Body of pancreas (tissue), 4 donors: Measurements from ENCODE around the gene NR3C2. TPM values are rescaled to one million over a fixed set of nuclear protein-coding genes. Genes with fewer than 3 reads are reported as not detected.

Experiments used
- ATAC-seq: fragments of 150-250 bp; one replicate; pipeline ENCODE4 v1.9.1; 2016
- DNase-seq, 4 donors: peaks; one replicate each; pipeline ENCODE4 v3.0.0-alpha.2; 2019
- H3K27ac ChIP-seq, 4 donors: fragments of 200-600 bp; sonication (generic); 1 replicate in 3 of 4; 2 replicates in 1 of 4; pipeline versions ENCODE4 v1.5.1 to v1.6.1; 2016 to 2019; ENCODE audit warnings: mild to moderate bottlenecking in 1 of 4, mixed read lengths in 1 of 4, moderate library complexity in 1 of 4
- H3K27me3 ChIP-seq, 2 donors: fragments of 200-600 bp; sonication (generic); one replicate each; pipeline ENCODE4 v1.6.0; 2016; ENCODE audit warnings: mild to moderate bottlenecking in 1 of 2
- H3K36me3 ChIP-seq, 2 donors: fragments of 200-600 bp; sonication (generic); replicated peaks in 1 of 2; 2 replicates each; pipeline ENCODE4 v1.5.1; 2016; ENCODE audit warnings: low read depth in 2 of 2; ENCODE audit not compliant: insufficient read depth in 1 of 2
- H3K4me1 ChIP-seq: fragments of 200-600 bp; sonication (generic); one replicate; pipeline ENCODE4 v1.6.0; 2016
- H3K4me3 ChIP-seq, 2 donors: fragments of 200-600 bp; sonication (generic); 1 replicate in 1 of 2; 2 replicates in 1 of 2; pipeline ENCODE4 v1.5.1; 2016 to 2019
- H3K9me3 ChIP-seq, 3 donors: fragments of 200-600 bp; sonication (generic); 1 replicate in 2 of 3; 2 replicates in 1 of 3; pipeline ENCODE4 v1.5.1; 2016
- POLR2A ChIP-seq, 3 donors: fragments of 450-650 bp; IDR thresholded peaks; one replicate each; pipeline ENCODE4 v1.6.1; 2016; ENCODE audit warnings: antibody characterized with exemption in 3 of 3, mild to moderate bottlenecking in 2 of 3
- WGBS, 2 donors: methylation state at CpG; one replicate each; pipeline ENCODE4 v1.1.5; 2017; 5-methylcytosine and 5-hydroxymethylcytosine counted together
- intact Hi-C: fragments of 100-400 bp; cut with DNase I; formaldehyde crosslinking; loops from one replicate; pipeline ENCODE4 v1.15.1; 2023
- total RNA-seq, 2 donors: library from RNA; depleted of rRNA; stranded (reverse); fragments of >200 nt; gene quantifications; one replicate each; pipeline ENCODE4 v1.1.0, GENCODE V29; 2016
- TF ChIP-seq, protein P1 (sequence below), 7 experiments: fragments of 450-650 bp in 4 of 7; fragments of 200-600 bp in 3 of 7; sonication (generic) in 3 of 7; IDR thresholded peaks; one replicate each; pipeline ENCODE4 v1.5.1; 2016 to 2019; ENCODE audit warnings: antibody characterized with exemption in 7 of 7

Gene NR3C2
- total RNA-seq, 2 donors from 2014 or later: 14.8 to 18.8 TPM

GRCh38 chr4:148081745-148082144 is 360.5 kb downstream of the NR3C2 start:
- intact Hi-C loops: no loop called here
- ATAC-seq (no peak), DNase-seq (no peak)
- no peak for TF ChIP-seq POLR2A (IDR thresholded peaks at IDR 0.05)
- TF ChIP-seq, protein P1, sequence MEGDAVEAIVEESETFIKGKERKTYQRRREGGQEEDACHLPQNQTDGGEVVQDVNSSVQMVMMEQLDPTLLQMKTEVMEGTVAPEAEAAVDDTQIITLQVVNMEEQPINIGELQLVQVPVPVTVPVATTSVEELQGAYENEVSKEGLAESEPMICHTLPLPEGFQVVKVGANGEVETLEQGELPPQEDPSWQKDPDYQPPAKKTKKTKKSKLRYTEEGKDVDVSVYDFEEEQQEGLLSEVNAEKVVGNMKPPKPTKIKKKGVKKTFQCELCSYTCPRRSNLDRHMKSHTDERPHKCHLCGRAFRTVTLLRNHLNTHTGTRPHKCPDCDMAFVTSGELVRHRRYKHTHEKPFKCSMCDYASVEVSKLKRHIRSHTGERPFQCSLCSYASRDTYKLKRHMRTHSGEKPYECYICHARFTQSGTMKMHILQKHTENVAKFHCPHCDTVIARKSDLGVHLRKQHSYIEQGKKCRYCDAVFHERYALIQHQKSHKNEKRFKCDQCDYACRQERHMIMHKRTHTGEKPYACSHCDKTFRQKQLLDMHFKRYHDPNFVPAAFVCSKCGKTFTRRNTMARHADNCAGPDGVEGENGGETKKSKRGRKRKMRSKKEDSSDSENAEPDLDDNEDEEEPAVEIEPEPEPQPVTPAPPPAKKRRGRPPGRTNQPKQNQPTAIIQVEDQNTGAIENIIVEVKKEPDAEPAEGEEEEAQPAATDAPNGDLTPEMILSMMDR (IDR thresholded peaks at IDR 0.05): no peak
- H3K4me1 ChIP-seq: no peaks in the 10 kb centered on the region
- 93 to 97% methylated on average over 3 of the region's 3 CpGs for WGBS, 2 donors
- no peak overlapping the region for H3K4me3 ChIP-seq
- no peaks in the 10 kb centered on the region for H3K36me3 ChIP-seq
- H3K27me3 ChIP-seq: no peaks in the 10 kb centered on the region
- H3K27ac ChIP-seq: no peak overlapping the region
- H3K9me3 ChIP-seq: no peaks in the 10 kb centered on the region

DNA sequence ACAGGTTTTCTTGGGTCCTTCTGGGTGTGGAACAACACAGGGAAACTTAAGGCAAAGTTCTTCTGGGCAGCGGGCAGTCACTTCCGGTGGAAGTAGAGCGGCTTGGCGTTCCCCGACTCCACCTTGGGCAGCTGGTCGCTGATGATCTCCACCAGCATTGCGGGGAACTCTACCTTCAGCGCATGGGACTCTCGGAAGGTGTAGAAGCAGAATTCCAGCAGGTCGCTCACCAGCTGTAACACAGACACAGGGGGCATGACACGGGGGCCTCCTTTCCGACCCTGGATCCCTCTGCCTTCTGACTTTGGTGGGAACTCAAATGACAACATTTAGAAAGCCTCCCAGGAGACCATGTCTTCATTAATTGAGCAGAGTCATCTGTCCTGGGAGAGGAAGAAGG is 360.9 kb downstream of the NR3C2 start:
- DNase-seq: no peak
- 86 to 98% methylated on average over 9 to 12 of the region's 12 CpGs for WGBS, 2 donors
- TF ChIP-seq, protein P1 (IDR thresholded peaks at IDR 0.05): no peak
- TF ChIP-seq POLR2A (IDR thresholded peaks at IDR 0.05): no peak
- H3K27ac ChIP-seq: no peak overlapping the region
- H3K4me1 ChIP-seq: no peaks in the 10 kb centered on the region
- ATAC-seq: no peak
- H3K27me3 ChIP-seq: no peaks in the 10 kb centered on the region
- intact Hi-C loops: no loop called here
- no peaks in the 10 kb centered on the region for H3K9me3 ChIP-seq
- H3K36me3 ChIP-seq: no peaks in the 10 kb centered on the region
- H3K4me3 ChIP-seq: no peak overlapping the region

GRCh38 chr4:148079961-148080360 is 362.3 kb downstream of the NR3C2 start:
- no peak for DNase-seq
- H3K4me3 ChIP-seq: no peak overlapping the region
- no peaks in the 10 kb centered on the region for H3K36me3 ChIP-seq
- H3K4me1 ChIP-seq: no peaks in the 10 kb centered on the region
- TF ChIP-seq, protein P1 (IDR thresholded peaks at IDR 0.05): no peak
- TF ChIP-seq POLR2A (IDR thresholded peaks at IDR 0.05): no peak
- H3K27me3 ChIP-seq: no peaks in the 10 kb centered on the region
- H3K9me3 ChIP-seq: no peaks in the 10 kb centered on the region
- 85 to 87% methylated on average over 7 of the region's 7 CpGs for WGBS, 2 donors
- H3K27ac ChIP-seq: no peak overlapping the region
- intact Hi-C loops: no loop called here
- no peak for ATAC-seq

DNA sequence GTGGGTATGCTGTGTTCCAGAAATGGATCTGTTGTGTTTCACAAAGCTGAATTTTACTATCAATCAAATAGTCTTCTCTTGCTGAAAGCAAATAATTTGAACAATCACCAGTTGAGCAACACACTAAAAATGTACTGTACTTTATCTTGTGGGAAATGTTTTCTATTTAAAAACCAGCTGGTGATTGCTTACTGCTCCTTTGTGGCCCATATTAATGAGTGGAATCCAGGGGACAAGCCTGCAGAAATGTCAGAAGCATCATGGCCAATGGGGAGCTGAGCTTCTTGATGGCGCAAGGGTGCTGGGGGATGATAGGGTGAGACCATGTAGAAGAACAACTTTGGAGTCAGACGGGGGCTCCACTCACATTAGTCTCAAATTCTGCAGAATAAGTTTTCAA is 364.2 kb downstream of the NR3C2 start:
- TF ChIP-seq, protein P1 (IDR thresholded peaks at IDR 0.05): no peak
- TF ChIP-seq POLR2A (IDR thresholded peaks at IDR 0.05): no peak
- no peaks in the 10 kb centered on the region for H3K36me3 ChIP-seq
- no peak overlapping the region for H3K27ac ChIP-seq
- intact Hi-C loops: no loop called here
- H3K4me3 ChIP-seq: no peak overlapping the region
- ATAC-seq (no peak), DNase-seq (no peak)
- no peaks in the 10 kb centered on the region for H3K9me3 ChIP-seq
- H3K27me3 ChIP-seq: no peaks in the 10 kb centered on the region
- no peaks in the 10 kb centered on the region for H3K4me1 ChIP-seq
- WGBS, 2 donors: 89 to 96% methylated on average over 2 of the region's 2 CpGs

DNA sequence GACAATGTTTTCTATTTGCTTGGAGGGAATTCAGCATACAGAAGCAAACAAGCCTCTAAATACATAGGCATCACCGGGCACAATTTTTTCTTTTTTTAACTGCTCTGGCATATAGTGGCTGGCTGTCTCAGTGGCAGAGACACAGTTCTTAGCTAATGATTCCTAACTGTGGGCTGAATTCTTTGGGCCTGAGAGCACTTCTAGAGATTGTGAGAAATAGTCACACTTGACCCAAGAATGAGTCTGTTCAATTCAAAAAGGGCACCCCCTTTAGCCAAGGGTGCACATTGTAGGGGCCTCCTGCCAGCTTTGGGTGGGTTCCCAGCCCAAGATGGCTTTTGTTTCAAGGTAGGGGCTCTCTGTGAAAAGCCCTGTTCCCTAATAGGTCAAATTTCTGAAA is 364.6 kb downstream of the NR3C2 start:
- no peaks in the 10 kb centered on the region for H3K27me3 ChIP-seq
- intact Hi-C loops: no loop called here
- H3K4me3 ChIP-seq: no peak overlapping the region
- DNase-seq: no peak
- H3K9me3 ChIP-seq: no peaks in the 10 kb centered on the region
- H3K4me1 ChIP-seq: no peaks in the 10 kb centered on the region
- 70 to 85% methylated on average over 1 of the region's 1 CpG for WGBS, 2 donors
- TF ChIP-seq, protein P1 (IDR thresholded peaks at IDR 0.05): no peak
- TF ChIP-seq POLR2A (IDR thresholded peaks at IDR 0.05): no peak
- no peak overlapping the region for H3K27ac ChIP-seq
- ATAC-seq: no peak
- H3K36me3 ChIP-seq: no peaks in the 10 kb centered on the region
